ENCODE measurements around the gene MORN5.

The MORN5 gene

GRCh38 chr9:122144836-122145591, 14.7 kb upstream of the MORN5 start:
- no peak for DNase-seq

- DNase-seq: no peak
Observed at GRCh38 chr9:122145592-122145863, 14.2 kb upstream of the MORN5 start.

GRCh38 chr9:122151267-122151828, 8.4 kb upstream of the MORN5 start:
- DNase-seq: no peak

GRCh38 chr9:122155796-122156195, 3.9 kb upstream of the MORN5 start:
- DNase-seq: no peak

GRCh38 chr9:122158202-122158601, 1.5 kb upstream of the MORN5 start:
- DNase-seq: peak in 1 of 2 experiments; percentile 25

GRCh38 chr9:122159925-122160246, 178 bp downstream of the MORN5 start:
- no peak for DNase-seq

- DNase-seq: no peak
Observed at GRCh38 chr9:122162415-122162814, 2.7 kb downstream of the MORN5 start.

- DNase-seq: no peak
Observed at GRCh38 chr9:122164286-122164685, 4.6 kb downstream of the MORN5 start.

GRCh38 chr9:122168356-122168755, 8.6 kb downstream of the MORN5 start:
- DNase-seq: no peak

- DNase-seq: no peak
Observed at GRCh38 chr9:122172131-122172530, 12.4 kb downstream of the MORN5 start.

GRCh38 chr9:122173670-122174069, 14.0 kb downstream of the MORN5 start:
- no peak for DNase-seq

- no peak for DNase-seq
Observed at GRCh38 chr9:122176916-122177315, 17.2 kb downstream of the MORN5 start.

GRCh38 chr9:122179054-122179689, 19.5 kb downstream of the MORN5 start:
- DNase-seq: no peak

- DNase-seq: no peak
Observed at GRCh38 chr9:122179690-122180074, 20.0 kb downstream of the MORN5 start.

- no peak for DNase-seq
Observed at GRCh38 chr9:122180633-122181032, 20.9 kb downstream of the MORN5 start.

GRCh38 chr9:122183501-122183900, 23.8 kb downstream of the MORN5 start:
- no peak for DNase-seq

- no peak for DNase-seq
Observed at GRCh38 chr9:122184551-122184950, 24.8 kb downstream of the MORN5 start.

- DNase-seq: no peak
Observed at GRCh38 chr9:122186301-122186700, 26.6 kb downstream of the MORN5 start.

GRCh38 chr9:122186777-122187470, 27.2 kb downstream of the MORN5 start:
- no peak for DNase-seq

GRCh38 chr9:122188369-122188768, 28.7 kb downstream of the MORN5 start:
- no peak for DNase-seq

- no peak for DNase-seq
Observed at GRCh38 chr9:122190597-122191381, 31.1 kb downstream of the MORN5 start.

GRCh38 chr9:122191584-122191983, 31.9 kb downstream of the MORN5 start:
- DNase-seq: no peak

- DNase-seq: no peak
Observed at GRCh38 chr9:122192261-122192875, 32.7 kb downstream of the MORN5 start.
